Left ventricle myocardium inferior (tissue), 1 donor: ENCODE data around the gene PODXL2. TPM values are rescaled to one million over a fixed set of nuclear protein-coding genes. Genes with fewer than 3 reads are reported as not detected.

Source experiments
- DNase-seq: peaks from one replicate; pipeline ENCODE4 v3.0.0-alpha.2; 2020
- H3K27ac ChIP-seq: fragments of 200-600 bp; replicated peaks from 2 replicates; pipeline ENCODE4 v1.8.0; 2021
- H3K27me3 ChIP-seq: fragments of 200-600 bp; 2 replicates; pipeline ENCODE4 v1.8.0; 2021; ENCODE audit warnings: low read depth
- H3K36me3 ChIP-seq: fragments of 200-600 bp; 2 replicates; pipeline ENCODE4 v1.8.0; 2021
- H3K4me1 ChIP-seq: fragments of 200-600 bp; 2 replicates; pipeline ENCODE4 v1.8.0; 2021
- H3K4me3 ChIP-seq: fragments of 200-600 bp; 2 replicates; pipeline ENCODE4 v1.8.0; 2021; ENCODE audit warnings: mild to moderate bottlenecking, moderate library complexity
- H3K9me3 ChIP-seq: fragments of 200-600 bp; replicated peaks from 2 replicates; pipeline ENCODE4 v1.8.0; 2021
- intact Hi-C: fragments of 100-400 bp; cut with micrococcal nuclease; formaldehyde crosslinking; loops from one replicate; pipeline ENCODE4 v1.11.0; 2022
- total RNA-seq: library from RNA; stranded (reverse); fragmentation: NEBNext Ultra II Directional; extraction: Animal tissue kit (Norgen Biotek cat#: 25700); gene quantifications from one replicate; pipeline ENCODE4 v1.2.1, GENCODE V29; 2021
- TF ChIP-seq, protein P1 (sequence below): fragments of 200-600 bp; IDR thresholded peaks from 2 replicates; pipeline ENCODE4 v1.8.0; 2021; ENCODE audit warnings: antibody characterized with exemption, mild to moderate bottlenecking, borderline replicate concordance
- donor health status: DM: no; HTN: yes; CAD: no; lungs with severe emphysema.

PODXL2 gene
- total RNA-seq, 1 donor from 2014 or later = 1.7 TPM

DNA sequence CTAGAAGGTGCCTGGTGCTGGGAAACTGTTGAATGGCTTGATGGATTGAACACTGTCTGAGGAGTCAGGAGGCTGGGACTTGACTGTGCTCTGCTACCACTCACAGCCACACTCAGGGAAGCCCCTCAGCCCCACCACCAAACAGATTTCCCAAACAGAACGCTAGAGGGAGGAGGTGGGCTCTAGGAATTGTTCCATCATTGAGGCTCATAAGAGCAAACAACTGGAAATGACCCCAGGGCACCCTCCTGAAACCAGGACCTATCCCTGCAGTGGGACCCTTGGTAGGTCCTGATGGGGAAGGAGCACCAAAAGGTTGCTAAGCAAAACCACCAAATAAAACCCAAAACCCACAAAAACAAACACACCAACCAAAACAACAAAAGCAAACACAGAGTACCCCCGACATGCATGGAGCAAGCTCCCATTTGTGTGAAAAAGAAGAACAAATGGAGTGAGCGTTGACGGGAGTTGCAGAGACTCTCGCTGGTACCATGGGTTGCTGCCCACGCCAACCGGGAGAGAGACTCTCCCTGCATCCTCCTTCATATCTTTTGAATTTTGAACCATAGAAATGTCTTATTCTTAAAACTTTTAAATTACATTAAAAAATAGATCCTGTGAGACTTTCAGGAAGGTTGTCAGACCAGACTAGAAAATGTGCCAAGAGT, 89.4 kb downstream of the PODXL2 start:
- Histone ChIP-seq H3K9me3 (no peaks in the 10 kb centered on the region), H3K27me3 (no peaks in the 10 kb centered on the region), H3K27ac (peak overlapping the region; percentile 96), H3K4me1 (peaks cover 97% of the 10 kb centered on the region), H3K4me3 (no peak overlapping the region), H3K36me3 (peaks cover 47% of the 10 kb centered on the region)
- no peak for DNase-seq
- TF ChIP-seq, protein P1, sequence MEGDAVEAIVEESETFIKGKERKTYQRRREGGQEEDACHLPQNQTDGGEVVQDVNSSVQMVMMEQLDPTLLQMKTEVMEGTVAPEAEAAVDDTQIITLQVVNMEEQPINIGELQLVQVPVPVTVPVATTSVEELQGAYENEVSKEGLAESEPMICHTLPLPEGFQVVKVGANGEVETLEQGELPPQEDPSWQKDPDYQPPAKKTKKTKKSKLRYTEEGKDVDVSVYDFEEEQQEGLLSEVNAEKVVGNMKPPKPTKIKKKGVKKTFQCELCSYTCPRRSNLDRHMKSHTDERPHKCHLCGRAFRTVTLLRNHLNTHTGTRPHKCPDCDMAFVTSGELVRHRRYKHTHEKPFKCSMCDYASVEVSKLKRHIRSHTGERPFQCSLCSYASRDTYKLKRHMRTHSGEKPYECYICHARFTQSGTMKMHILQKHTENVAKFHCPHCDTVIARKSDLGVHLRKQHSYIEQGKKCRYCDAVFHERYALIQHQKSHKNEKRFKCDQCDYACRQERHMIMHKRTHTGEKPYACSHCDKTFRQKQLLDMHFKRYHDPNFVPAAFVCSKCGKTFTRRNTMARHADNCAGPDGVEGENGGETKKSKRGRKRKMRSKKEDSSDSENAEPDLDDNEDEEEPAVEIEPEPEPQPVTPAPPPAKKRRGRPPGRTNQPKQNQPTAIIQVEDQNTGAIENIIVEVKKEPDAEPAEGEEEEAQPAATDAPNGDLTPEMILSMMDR = no peak
- intact Hi-C loops = no loop called here

DNA sequence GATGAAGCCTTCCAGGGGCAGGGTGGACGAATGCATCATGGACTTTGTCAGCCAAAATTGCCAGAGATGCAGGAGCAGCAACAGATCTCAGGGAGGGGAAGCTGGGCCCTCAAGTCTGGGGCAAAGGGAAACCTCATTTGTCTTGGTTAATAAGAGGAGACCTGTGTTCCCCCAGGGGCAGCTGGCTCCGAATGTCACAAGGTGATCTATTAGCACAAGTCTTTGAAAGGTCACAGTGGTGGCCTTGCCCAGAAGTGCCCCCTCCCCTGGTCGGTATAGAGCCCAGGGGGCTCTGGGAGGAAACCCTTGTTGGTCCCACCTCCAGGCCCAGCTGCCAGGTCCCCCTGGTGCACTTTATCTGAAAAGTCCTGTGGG, 89.9 kb downstream of the PODXL2 start:
- no peak for DNase-seq
- TF ChIP-seq, protein P1 = no peak
- Histone ChIP-seq H3K27me3 (no peaks in the 10 kb centered on the region), H3K4me3 (no peak overlapping the region), H3K9me3 (no peaks in the 10 kb centered on the region), H3K36me3 (peaks cover 46% of the 10 kb centered on the region), H3K27ac (peak overlapping the region; percentile 96), H3K4me1 (peaks cover 97% of the 10 kb centered on the region)
- intact Hi-C loops = no loop called here

DNA sequence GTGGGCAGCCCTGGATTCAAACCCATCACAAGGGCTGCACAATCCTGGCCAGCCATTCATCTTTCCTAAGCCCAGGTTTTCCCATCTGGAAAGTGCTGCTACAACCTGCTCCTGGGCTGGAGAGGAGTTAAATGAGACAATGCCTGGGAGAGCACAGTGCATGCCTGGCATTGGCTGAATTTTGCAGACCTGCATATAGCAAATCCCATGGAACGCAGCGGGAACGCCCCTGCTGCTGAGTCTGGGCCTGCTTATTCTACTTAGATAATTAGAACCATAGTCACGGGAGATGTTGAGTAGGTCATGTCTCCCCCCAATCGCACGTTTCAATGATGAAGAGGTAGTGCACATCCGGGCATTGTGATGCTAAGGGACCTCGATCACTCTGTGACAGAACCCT, 90.4 kb downstream of the PODXL2 start:
- Histone ChIP-seq H3K9me3 (no peaks in the 10 kb centered on the region), H3K4me3 (no peak overlapping the region), H3K27ac (peak overlapping the region; percentile 96), H3K4me1 (peaks cover 95% of the 10 kb centered on the region), H3K36me3 (peaks cover 46% of the 10 kb centered on the region), H3K27me3 (no peaks in the 10 kb centered on the region)
- DNase-seq = no peak
- TF ChIP-seq, protein P1 = no peak
- intact Hi-C loops = no loop called here

DNA sequence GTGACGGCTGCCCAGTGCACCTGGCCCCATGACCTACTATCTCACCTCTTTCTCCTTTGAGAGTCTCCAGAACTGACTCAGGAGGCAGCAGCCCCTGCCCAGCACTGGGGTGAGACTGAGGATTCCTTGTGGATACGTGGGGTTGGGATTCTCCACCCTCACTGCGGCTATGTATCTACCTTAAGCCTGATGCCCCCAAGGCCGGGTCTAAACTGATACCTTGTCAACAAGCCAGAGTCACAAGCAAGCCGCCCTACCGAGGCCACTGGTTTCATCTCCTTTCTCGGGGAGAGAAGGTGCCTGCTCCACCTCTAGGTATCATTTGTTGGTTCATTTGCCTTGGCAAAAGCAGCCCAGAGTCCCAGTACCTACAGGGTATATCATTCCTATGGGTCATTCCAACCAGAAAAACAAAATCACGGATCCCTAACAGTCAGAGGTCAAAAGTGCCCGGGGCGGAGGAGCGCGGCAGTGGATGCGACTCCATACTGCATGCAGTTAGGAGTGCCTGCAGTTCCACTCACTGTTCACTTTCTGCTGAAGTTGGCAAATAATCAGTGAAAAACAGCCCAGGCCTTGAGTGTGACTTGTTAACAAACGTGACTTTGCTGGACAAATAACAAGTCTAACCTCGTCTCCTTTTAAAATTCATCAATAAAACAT, 91.3 kb downstream of the PODXL2 start:
- peaks cover 94% of the 10 kb centered on the region for H3K4me1 ChIP-seq
- no peak overlapping the region for H3K4me3 ChIP-seq
- DNase-seq = no peak
- intact Hi-C loops = no loop called here
- H3K27ac ChIP-seq = peak overlapping the region; percentile 96
- TF ChIP-seq, protein P1 = no peak
- no peaks in the 10 kb centered on the region for H3K27me3 ChIP-seq
- peaks cover 46% of the 10 kb centered on the region for H3K36me3 ChIP-seq
- H3K9me3 ChIP-seq = no peaks in the 10 kb centered on the region

DNA sequence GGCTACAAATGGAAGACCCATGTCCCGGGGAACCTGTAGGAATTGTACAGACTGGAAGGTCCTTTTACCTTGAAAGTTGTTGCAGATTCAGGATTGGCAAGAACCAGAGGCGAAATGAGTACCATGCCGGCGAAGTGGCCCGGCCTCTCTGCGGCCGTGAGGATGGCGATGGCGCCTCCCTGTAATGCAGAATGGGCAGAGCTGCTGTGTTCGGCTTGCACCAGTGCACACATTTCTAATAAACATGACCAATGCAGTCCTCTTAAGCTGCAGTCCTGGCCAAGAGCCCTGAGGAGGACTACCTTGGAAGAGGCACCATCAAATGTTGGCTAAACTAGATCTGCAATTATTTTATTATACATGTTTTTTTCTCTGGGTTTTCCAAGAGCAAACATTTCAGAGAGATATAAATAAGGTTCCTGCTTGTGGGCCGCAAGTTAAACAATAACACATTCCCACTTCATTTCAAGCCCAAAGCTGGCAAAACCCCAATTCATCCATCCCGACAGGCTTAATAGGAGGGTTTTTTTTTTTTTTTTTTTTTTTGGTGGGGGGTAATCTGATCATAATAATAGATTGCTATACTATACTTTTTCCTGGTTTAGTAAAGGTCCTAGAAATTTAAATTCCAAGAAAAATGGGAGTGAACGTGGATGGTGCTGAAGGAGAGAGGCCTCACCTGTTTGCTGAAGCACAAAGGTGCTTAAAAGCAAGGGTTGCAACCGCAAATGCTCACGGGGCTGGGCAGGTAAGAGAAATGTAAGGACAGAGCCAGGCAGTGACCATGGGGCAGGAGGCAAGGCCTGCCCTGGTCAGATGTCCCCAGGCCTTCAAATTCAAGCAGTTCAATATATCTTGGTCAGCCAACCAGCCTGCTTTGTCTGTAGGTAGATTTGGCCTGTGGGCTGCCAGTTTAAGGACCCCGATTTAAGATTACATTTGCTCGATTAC, 92.3 kb downstream of the PODXL2 start:
- Histone ChIP-seq H3K4me1 (peaks cover 92% of the 10 kb centered on the region), H3K4me3 (no peak overlapping the region), H3K27ac (peak overlapping the region; percentile 96), H3K9me3 (no peaks in the 10 kb centered on the region), H3K36me3 (peaks cover 36% of the 10 kb centered on the region), H3K27me3 (no peaks in the 10 kb centered on the region)
- intact Hi-C loops = no loop called here
- TF ChIP-seq, protein P1 = no peak
- no peak for DNase-seq
